B cell (primary cell): ENCODE data around the gene LSM4. TPM values are rescaled to one million over a fixed set of nuclear protein-coding genes. Genes with fewer than 3 reads are reported as not detected.

Source experiments
- ATAC-seq: fragments of 200-7000 bp; cut with Tn5 transposase; one replicate; pipeline ENCODE4 v1.10.0; 2021; ENCODE audit warnings: low read depth, mild to moderate bottlenecking, moderate number of reproducible peaks, moderate library complexity
- CTCF ChIA-PET: fragments of 350-600 bp; sonication (Branson Sonifier 250); formaldehyde crosslinking; loops from one replicate; lab custom pipeline; 2021; ENCODE audit warnings: antibody characterized with exemption, inconsistent platforms; lab: Charles Lee
- POLR2A ChIA-PET: fragments of 350-600 bp; sonication (Branson Sonifier 250); formaldehyde crosslinking; loops from one replicate; lab custom pipeline; 2021; ENCODE audit warnings: antibody characterized with exemption; lab: Charles Lee
- DNase-seq: peaks from one replicate; pipeline ENCODE4 v3.0.0; 2013
- H2AFZ ChIP-seq: 2 replicates; pipeline ENCODE4 v1.6.1; 2012; ENCODE audit warnings: mild to moderate bottlenecking, low read depth, low read length; ENCODE audit not compliant: insufficient read depth, poor library complexity, severe bottlenecking
- H3K27ac ChIP-seq, 2 donors: 1 replicate in 1 of 2; 2 replicates in 1 of 2; pipeline ENCODE4 v1.5.1; 2012 to 2013; ENCODE audit warnings: low read length in 2 of 2, mild to moderate bottlenecking in 2 of 2, moderate library complexity in 1 of 2
- H3K27me3 ChIP-seq, 4 experiments: fragments of 200-600 bp in 1 of 4; sonication (generic) in 1 of 4; replicated peaks in 1 of 4; 1 replicate in 2 of 4; 2 replicates in 2 of 4; pipeline versions ENCODE4 v1.6.1 to v1.7.0; 2013 to 2016; ENCODE audit warnings: low read length in 3 of 4, mild to moderate bottlenecking in 2 of 4, mixed read lengths in 1 of 4, moderate library complexity in 1 of 4; ENCODE audit not compliant: insufficient read depth in 4 of 4, control insufficient read depth in 3 of 4; ENCODE audit errors: control extremely low read depth in 1 of 4
- H3K36me3 ChIP-seq, 2 experiments: replicated peaks in 1 of 2; 1 replicate in 1 of 2; 2 replicates in 1 of 2; pipeline versions ENCODE4 v1.6.1 to v1.7.1; 2013; ENCODE audit warnings: low read length in 1 of 2; ENCODE audit not compliant: insufficient read depth in 2 of 2, control insufficient read depth in 1 of 2; ENCODE audit errors: control extremely low read depth in 1 of 2, extremely low read depth in 1 of 2
- H3K4me1 ChIP-seq, 2 donors: fragments of 200-600 bp in 1 of 2; sonication (generic) in 1 of 2; 1 replicate in 1 of 2; 2 replicates in 1 of 2; pipeline versions ENCODE4 v1.5.1 to v1.6.1; 2013 to 2017; ENCODE audit warnings: low read length in 2 of 2; ENCODE audit not compliant: control insufficient read depth in 2 of 2, insufficient read depth in 2 of 2
- H3K4me2 ChIP-seq: replicated peaks from 2 replicates; pipeline ENCODE3; 2012; ENCODE audit warnings: mild to moderate bottlenecking, low read depth, low read length; ENCODE audit not compliant: poor library complexity, severe bottlenecking
- H3K4me3 ChIP-seq, 5 experiments: fragments of 200-600 bp in 1 of 5; sonication (generic) in 1 of 5; 1 replicate in 3 of 5; 2 replicates in 2 of 5; pipeline versions ENCODE4 v1.5.1 to v1.7.0; 2011 to 2016; ENCODE audit warnings: low read length in 4 of 5, mild to moderate bottlenecking in 4 of 5, low read depth in 2 of 5, control low read depth in 1 of 5, moderate library complexity in 1 of 5; ENCODE audit not compliant: insufficient read depth in 1 of 5; ENCODE audit errors: control extremely low read depth in 1 of 5, extremely low read depth in 1 of 5
- H3K79me2 ChIP-seq: fragments of 200-600 bp; sonication (generic); one replicate; pipeline ENCODE4 v1.6.0; 2016; ENCODE audit warnings: low read length; ENCODE audit not compliant: control insufficient read depth, insufficient read depth
- H3K9ac ChIP-seq: fragments of 200-600 bp; sonication (generic); 2 replicates; pipeline ENCODE4 v1.6.1; 2017; ENCODE audit warnings: mild to moderate bottlenecking, low read length, moderate library complexity
- H3K9me3 ChIP-seq, 3 donors: one replicate each; pipeline versions ENCODE4 v1.6.1 to v1.7.1; 2013; ENCODE audit warnings: low read length in 2 of 3; ENCODE audit not compliant: control insufficient read depth in 2 of 3, insufficient read depth in 1 of 3; ENCODE audit errors: control extremely low read depth in 1 of 3
- H4K20me1 ChIP-seq: 2 replicates; pipeline ENCODE4 v1.6.0; 2012; ENCODE audit warnings: mild to moderate bottlenecking, low read length; ENCODE audit not compliant: insufficient read depth, control insufficient read depth, poor library complexity, severe bottlenecking
- H3K27ac Mint-ChIP-seq: one replicate; pipeline ENCODE4 v1.8.0; 2021; ENCODE audit warnings: mixed read lengths
- H3K27me3 Mint-ChIP-seq: one replicate; pipeline ENCODE4 v1.8.0; 2021; ENCODE audit warnings: mixed read lengths
- H3K4me1 Mint-ChIP-seq: one replicate; pipeline ENCODE4 v1.8.0; 2021; ENCODE audit warnings: mixed read lengths
- H3K4me3 Mint-ChIP-seq: one replicate; pipeline ENCODE4 v1.8.0; 2021; ENCODE audit warnings: mixed read lengths
- H3K9me3 Mint-ChIP-seq: one replicate; pipeline ENCODE4 v1.8.0; 2022; ENCODE audit warnings: mixed read lengths; ENCODE audit not compliant: insufficient read depth
- EZH2 ChIP-seq: IDR thresholded peaks from 2 replicates; pipeline ENCODE4 v1.6.1; 2012; ENCODE audit warnings: borderline replicate concordance, low read depth, mild to moderate bottlenecking, moderate library complexity, low read length; ENCODE audit not compliant: insufficient read depth, poor library complexity, severe bottlenecking
- WGBS: methylation state at CpG from one replicate; pipeline ENCODE4 v1.1.5; 2013; ENCODE audit warnings: missing lambda C conversion rate; ENCODE audit not compliant: insufficient coverage; 5-methylcytosine and 5-hydroxymethylcytosine counted together
- intact Hi-C: fragments of 100-400 bp; cut with micrococcal nuclease; formaldehyde crosslinking; loops from one replicate; pipeline ENCODE4 v1.10.0; 2022
- polyA plus RNA-seq: library from polyadenylated mRNA; depleted of rRNA; stranded (reverse); fragments of >200 nt; gene quantifications from 2 replicates; pipeline ENCODE4 v1.2.3, GENCODE V29; 2012
- total RNA-seq, 2 donors: library from RNA; stranded (reverse); fragments of 120-200 nt in 1 of 2; gene quantifications; 1 replicate in 1 of 2; 2 replicates in 1 of 2; pipeline versions ENCODE4 v1.2.3 to v1.2.4, GENCODE V29; 2013 to 2022
- TF ChIP-seq, protein P1 (sequence below): fragments of 200-600 bp; IDR thresholded peaks from one replicate; pipeline ENCODE4 v1.8.0; 2022; ENCODE audit warnings: antibody characterized with exemption, mild to moderate bottlenecking

LSM4 gene
- total and polyA plus RNA-seq, 2 donors (not counting 1 experiment from before 2014, with no cell fraction given) = 66.3 to 86.1 TPM

- Histone ChIP-seq H3K4me3 (no peak overlapping the region), H3K4me1 (peaks cover 6 to 11% of the 10 kb centered on the region in 2 donors), H3K27me3 (peaks cover 0 to 7% (median 0%) of the 10 kb centered on the region in 4 experiments), H3K9ac (no peak overlapping the region), H3K4me2 (no peak overlapping the region), H4K20me1 (no peaks in the 10 kb centered on the region), H3K36me3 (no peaks in the 10 kb centered on the region), H3K27ac (no peak overlapping the region), H2AFZ (no peak overlapping the region), H3K9me3 (no peaks in the 10 kb centered on the region), H3K79me2 (no peaks in the 10 kb centered on the region)
- ATAC-seq = no peak
- 97% methylated on average over 13 of the region's 15 CpGs for WGBS
- peaks cover 10% of the 10 kb centered on the region for H3K4me1 Mint-ChIP-seq
- peaks cover 3% of the 10 kb centered on the region for H3K27me3 Mint-ChIP-seq
- ChIA-PET POLR2A (interaction anchor here (0.6 kb wide), 1 partner anchor 122 kb away, joined by 3 read pairs; no protein-coding TSS in a partner anchor), CTCF (interaction anchor here (0.8 to 4.1 kb wide), 4 partner anchors 54 to 113 kb away, joined by 3 to 22 read pairs (median 5); no protein-coding TSS in a partner anchor)
- no peak overlapping the region for H3K4me3 Mint-ChIP-seq
- DNase-seq = no peak
- intact Hi-C loops = no loop called here
- H3K9me3 Mint-ChIP-seq = no peaks in the 10 kb centered on the region
- TF ChIP-seq EZH2 = no peak
- TF ChIP-seq, protein P1, sequence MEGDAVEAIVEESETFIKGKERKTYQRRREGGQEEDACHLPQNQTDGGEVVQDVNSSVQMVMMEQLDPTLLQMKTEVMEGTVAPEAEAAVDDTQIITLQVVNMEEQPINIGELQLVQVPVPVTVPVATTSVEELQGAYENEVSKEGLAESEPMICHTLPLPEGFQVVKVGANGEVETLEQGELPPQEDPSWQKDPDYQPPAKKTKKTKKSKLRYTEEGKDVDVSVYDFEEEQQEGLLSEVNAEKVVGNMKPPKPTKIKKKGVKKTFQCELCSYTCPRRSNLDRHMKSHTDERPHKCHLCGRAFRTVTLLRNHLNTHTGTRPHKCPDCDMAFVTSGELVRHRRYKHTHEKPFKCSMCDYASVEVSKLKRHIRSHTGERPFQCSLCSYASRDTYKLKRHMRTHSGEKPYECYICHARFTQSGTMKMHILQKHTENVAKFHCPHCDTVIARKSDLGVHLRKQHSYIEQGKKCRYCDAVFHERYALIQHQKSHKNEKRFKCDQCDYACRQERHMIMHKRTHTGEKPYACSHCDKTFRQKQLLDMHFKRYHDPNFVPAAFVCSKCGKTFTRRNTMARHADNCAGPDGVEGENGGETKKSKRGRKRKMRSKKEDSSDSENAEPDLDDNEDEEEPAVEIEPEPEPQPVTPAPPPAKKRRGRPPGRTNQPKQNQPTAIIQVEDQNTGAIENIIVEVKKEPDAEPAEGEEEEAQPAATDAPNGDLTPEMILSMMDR = no peak
- no peak overlapping the region for H3K27ac Mint-ChIP-seq
Observed at GRCh38 chr19:18332917-18333530, 10.1 kb upstream of the LSM4 start.

DNA sequence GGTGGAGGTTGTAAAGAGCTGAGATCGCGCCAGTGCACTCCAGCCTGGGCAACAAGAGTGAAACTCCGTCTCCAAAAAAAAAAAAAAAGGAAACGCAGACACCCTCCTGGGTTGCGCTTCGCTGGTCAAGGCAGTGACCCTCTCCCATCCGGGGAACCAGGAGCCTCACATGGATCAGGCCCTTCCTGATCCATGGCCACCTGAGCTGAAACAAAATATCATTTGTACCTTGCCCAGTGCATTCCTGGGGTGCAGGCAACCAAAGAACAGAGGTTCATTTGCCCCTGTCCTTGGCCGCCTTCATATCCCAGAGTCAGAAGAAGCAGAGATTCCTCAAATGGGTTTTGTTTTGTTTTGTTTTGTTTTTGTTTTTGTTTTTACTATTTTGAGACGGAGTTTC, 8.0 kb upstream of the LSM4 start:
- Histone ChIP-seq H3K9ac (no peak overlapping the region), H3K79me2 (no peaks in the 10 kb centered on the region), H4K20me1 (no peaks in the 10 kb centered on the region), H3K27ac (no peak overlapping the region), H3K27me3 (peaks cover 0 to 7% (median 0%) of the 10 kb centered on the region in 4 experiments), H3K4me1 (peaks cover 6 to 11% of the 10 kb centered on the region in 2 donors), H2AFZ (no peak overlapping the region), H3K4me2 (no peak overlapping the region), H3K4me3 (no peak overlapping the region), H3K9me3 (no peaks in the 10 kb centered on the region), H3K36me3 (no peaks in the 10 kb centered on the region)
- WGBS = 85% methylated on average over 9 of the region's 9 CpGs
- ChIA-PET POLR2A (interaction anchor here (0.6 to 3.9 kb wide), 4 partner anchors 49 to 343 kb away, joined by 3 to 69 read pairs (median 4); partner anchors contain the start of genes IQCN and JUND), CTCF (interaction anchor here (0.8 to 7.7 kb wide), 6 partner anchors 19 to 169 kb away, joined by 3 to 259 read pairs (median 28); partner anchors contain the start of gene JUND)
- TF ChIP-seq, protein P1 = no peak
- TF ChIP-seq EZH2 = no peak
- Mint-ChIP-seq H3K27ac (no peak overlapping the region), H3K9me3 (no peaks in the 10 kb centered on the region), H3K4me1 (peaks cover 10% of the 10 kb centered on the region), H3K4me3 (no peak overlapping the region), H3K27me3 (no peaks in the 10 kb centered on the region)
- ATAC-seq = no peak
- intact Hi-C loops = no loop called here
- no peak for DNase-seq
